Measurements from ENCODE around the gene TFDP1. TPM values are rescaled to one million over a fixed set of nuclear protein-coding genes. Genes with fewer than 3 reads are reported as not detected.

Gene TFDP1
- total RNA-seq (2021) (84.2 and 107 TPM in 2 replicates), Bru-seq, nascent RNA (percentile 80 among the genes with signal in this experiment), BruChase-seq, experiment 1, labeled RNA remaining after a 2-hour chase (percentile 78 among the genes with signal in this experiment), BruChase-seq, experiment 2, labeled RNA remaining after a 6-hour chase (percentile 90 among the genes with signal in this experiment)
- long read RNA-seq, transcript TFDP1-201 (12 exons, 2,648 nt) = major isoform, 196 of 367 reads
- long read RNA-seq, transcript TFDP1-204 (3 exons, 447 nt) = minor isoform, 8 of 367 reads
- long read RNA-seq, partial matches to known transcripts = 28 of 367 reads
- long read RNA-seq, other reads (novel, unspliced or antisense) = 135 of 367 reads

GRCh38 chr13:113584205-113584869 is at the start of gene TFDP1:
TFDP1 (plus strand) TSS chr13:113584753; CDS start chr13:113585838, 1,085 bp downstream.
- H3K27ac ChIP-seq = no peak within 1 kb of the TSS

GRCh38 chr13:113535381-113535781 is 49.2 kb upstream of the TFDP1 start:
- BruUV-seq (replicated peaks) = no TSS peak
- H4K20me1 ChIP-seq (ENCODE audit: insufficient read depth) = peaks cover 5% of the 10 kb centered on the region; the same call in 1 of the 2 replicates
- peaks cover 42% of the 10 kb centered on the region for H3F3A ChIP-seq (ENCODE audit: insufficient read depth, low read depth)
- peaks cover 14% of the 10 kb centered on the region; the same call in 1 of the 2 replicates for H3K36me3 ChIP-seq (ENCODE audit: low read depth)
- H3K4me2 ChIP-seq = peak overlapping the region; percentile 88; the same call in 1 of the 2 replicates
- no peak overlapping the region for H3K4me3 ChIP-seq
- no peak overlapping the region for H2AFZ ChIP-seq
- H3K27ac ChIP-seq = no peak overlapping the region
- POLR2A ChIA-PET (ENCODE audit: unreplicated experiment) = no interaction called here
- no peaks in the 10 kb centered on the region for H3K9me3 ChIP-seq (ENCODE audit: insufficient read depth, low read depth)
- H3K9me2 ChIP-seq (ENCODE audit: insufficient read depth) = no peaks in the 10 kb centered on the region
- H3K27me3 ChIP-seq (ENCODE audit: insufficient read depth, low read depth) = no peaks in the 10 kb centered on the region
- intact Hi-C loops (cut with micrococcal nuclease; ENCODE audit: unreplicated experiment) = no loop called here
- H3K79me2 ChIP-seq (ENCODE audit: low read depth) = no peaks in the 10 kb centered on the region; the same call in 1 of the 2 replicates
- CTCF ChIA-PET = no interaction called here
- DNase-seq = no peak
- TF ChIP-seq EZH2 (IDR thresholded peaks at IDR 0.05; ENCODE audit: low read depth) (no peak), CTCF (conservative IDR thresholded peaks at IDR 0.05) (no peak)
- H3K4me1 ChIP-seq (replicated peaks; ENCODE audit: insufficient read depth) = peaks cover 43% of the 10 kb centered on the region

More at GRCh38 chr13:113584205-113584869, at the start of gene TFDP1:
- H3K4me1 ChIP-seq (replicated peaks; ENCODE audit: insufficient read depth) = peaks cover 9% of the 10 kb centered on the region; the same call in 1 of the 2 replicates
- H3K36me3 ChIP-seq (ENCODE audit: low read depth) = peaks cover 11% of the 10 kb centered on the region
- no peak for TF ChIP-seq CTCF (conservative IDR thresholded peaks at IDR 0.05)
- TF ChIP-seq EZH2 (IDR thresholded peaks at IDR 0.05; ENCODE audit: low read depth) = no peak
- peak within 1 kb of the TSS; percentile 78 for H3K4me3 ChIP-seq
- no peaks in the 10 kb centered on the region for H3K9me2 ChIP-seq (ENCODE audit: insufficient read depth)
- H3K9me3 ChIP-seq (ENCODE audit: insufficient read depth, low read depth) = no peaks in the 10 kb centered on the region
- intact Hi-C loops (cut with micrococcal nuclease; ENCODE audit: unreplicated experiment) = loop anchor here (1.0 to 2.0 kb wide), 2 partner anchors 52 to 93 kb away; a partner anchor contains a TSS
- H4K20me1 ChIP-seq (ENCODE audit: insufficient read depth) = peaks cover 16% of the 10 kb centered on the region
- H3K79me2 ChIP-seq (ENCODE audit: low read depth) = peaks cover 41% of the 10 kb centered on the region
- DNase-seq = peak; percentile 81 to 86
- no TSS peak for BruUV-seq (replicated peaks)
- POLR2A ChIA-PET (ENCODE audit: unreplicated experiment) = interaction anchor here (0.6 to 0.7 kb wide), 2 partner anchors 51 to 164 kb away, joined by 3 to 9 read pairs; no protein-coding TSS in a partner anchor
- CTCF ChIA-PET = no interaction called here
- H3F3A ChIP-seq (ENCODE audit: insufficient read depth, low read depth) = peaks cover 16% of the 10 kb centered on the region; the same call in 1 of the 2 replicates
- no peaks in the 10 kb centered on the region for H3K27me3 ChIP-seq (ENCODE audit: insufficient read depth, low read depth)
- H2AFZ ChIP-seq = peak within 1 kb of the TSS; percentile 73
- H3K4me2 ChIP-seq = peak within 1 kb of the TSS; percentile 80

GRCh38 chr13:113536461-113537110 is 48.0 kb upstream of the TFDP1 start:
- Histone ChIP-seq H2AFZ (no peak overlapping the region), H3K4me1 (replicated peaks; ENCODE audit: insufficient read depth) (peaks cover 33% of the 10 kb centered on the region), H3K27me3 (ENCODE audit: insufficient read depth, low read depth) (no peaks in the 10 kb centered on the region), H3F3A (ENCODE audit: insufficient read depth, low read depth) (peaks cover 36% of the 10 kb centered on the region), H4K20me1 (ENCODE audit: insufficient read depth) (peaks cover 5% of the 10 kb centered on the region; the same call in 1 of the 2 replicates), H3K36me3 (ENCODE audit: low read depth) (peaks cover 14% of the 10 kb centered on the region; the same call in 1 of the 2 replicates), H3K4me3 (no peak overlapping the region), H3K9me2 (ENCODE audit: insufficient read depth) (no peaks in the 10 kb centered on the region), H3K27ac (no peak overlapping the region), H3K79me2 (ENCODE audit: low read depth) (no peaks in the 10 kb centered on the region; the same call in 1 of the 2 replicates), H3K9me3 (ENCODE audit: insufficient read depth, low read depth) (no peaks in the 10 kb centered on the region), H3K4me2 (no peak overlapping the region)
- no TSS peak for BruUV-seq (replicated peaks)
- CTCF ChIA-PET = no interaction called here
- POLR2A ChIA-PET (ENCODE audit: unreplicated experiment) = no interaction called here
- intact Hi-C loops (cut with micrococcal nuclease; ENCODE audit: unreplicated experiment) = no loop called here
- no peak for DNase-seq
- TF ChIP-seq EZH2 (IDR thresholded peaks at IDR 0.05; ENCODE audit: low read depth) = no peak
